Peyer's patch (tissue), 4 donors: ENCODE results near the gene RPA3. TPM values are rescaled to one million over a fixed set of nuclear protein-coding genes. Genes with fewer than 3 reads are reported as not detected.
"Not testable (repeated sequence)": the region's sequence is repeated elsewhere in the genome, so short reads cannot be mapped to it uniquely, and the experiment has no call there.

Experiments used
- DNase-seq, 3 donors: peaks; one replicate each; pipeline ENCODE4 v3.0.0-alpha.2; 2017 to 2019
- H3K27ac ChIP-seq, 4 donors: fragments of 200-600 bp; sonication (generic); one replicate each; pipeline ENCODE4 v1.5.1; 2016 to 2019
- H3K27me3 ChIP-seq, 2 donors: fragments of 200-600 bp; sonication (generic); one replicate each; pipeline ENCODE4 v1.5.1; 2019
- H3K36me3 ChIP-seq, 3 donors: fragments of 200-600 bp; sonication (generic); one replicate each; pipeline ENCODE4 v1.5.1; 2016 to 2019
- H3K4me1 ChIP-seq, 4 donors: fragments of 200-600 bp; sonication (generic); one replicate each; pipeline ENCODE4 v1.5.1; 2016 to 2019
- H3K4me3 ChIP-seq, 4 donors: fragments of 200-600 bp; sonication (generic); 1 replicate in 3 of 4; 2 replicates in 1 of 4; pipeline ENCODE4 v1.5.1; 2016 to 2019; ENCODE audit warnings: mild to moderate bottlenecking in 1 of 4
- H3K9me3 ChIP-seq, 4 donors: fragments of 200-600 bp; sonication (generic); one replicate each; pipeline ENCODE4 v1.5.1; 2016 to 2019; ENCODE audit warnings: mild to moderate bottlenecking in 1 of 4
- CTCF ChIP-seq, 6 experiments: fragments of 450-650 bp in 4 of 6; fragments of 200-600 bp in 2 of 6; sonication (generic) in 1 of 6; IDR thresholded peaks; one replicate each; pipeline ENCODE4 v1.5.1; 2017 to 2019; ENCODE audit warnings: antibody characterized with exemption in 6 of 6, mild to moderate bottlenecking in 3 of 6, moderate library complexity in 1 of 6
- POLR2A ChIP-seq, 2 donors: fragments of 450-650 bp; IDR thresholded peaks; one replicate each; pipeline ENCODE4 v1.5.1; 2017; ENCODE audit warnings: antibody characterized with exemption in 2 of 2, mild to moderate bottlenecking in 2 of 2, moderate library complexity in 2 of 2
- total RNA-seq, 4 donors: library from RNA; depleted of rRNA; stranded (reverse); fragments of >200 nt; gene quantifications; one replicate each; pipeline ENCODE4 v1.1.0, GENCODE V29; 2016

Gene RPA3
- total RNA-seq, 4 donors from 2014 or later: 11.3 to 23.6 (median 19.4) TPM

- no peak for DNase-seq
- no peaks in the 10 kb centered on the region for H3K4me1 ChIP-seq
- H3K4me3 ChIP-seq: no peak overlapping the region
- no peak overlapping the region for H3K27ac ChIP-seq
- no peaks in the 10 kb centered on the region for H3K27me3 ChIP-seq
- no peaks in the 10 kb centered on the region for H3K36me3 ChIP-seq
- TF ChIP-seq CTCF (IDR thresholded peaks at IDR 0.05): no peak
- no peak for TF ChIP-seq POLR2A (IDR thresholded peaks at IDR 0.05)
- no peaks in the 10 kb centered on the region for H3K9me3 ChIP-seq
These were observed 51.2 kb downstream of the RPA3 start for GRCh38 chr7:7667187-7667586.

- H3K27me3 ChIP-seq: no peaks in the 10 kb centered on the region
- no peak for DNase-seq
- no peak overlapping the region for H3K27ac ChIP-seq
- H3K36me3 ChIP-seq: no peaks in the 10 kb centered on the region
- no peaks in the 10 kb centered on the region for H3K9me3 ChIP-seq
- no peak for TF ChIP-seq POLR2A (IDR thresholded peaks at IDR 0.05)
- TF ChIP-seq CTCF (IDR thresholded peaks at IDR 0.05): no peak
- no peak overlapping the region for H3K4me3 ChIP-seq
- H3K4me1 ChIP-seq: no peaks in the 10 kb centered on the region
These were observed 53.4 kb downstream of the RPA3 start for GRCh38 chr7:7665031-7665430.

GRCh38 chr7:7664291-7664690, 54.1 kb downstream of the RPA3 start:
- TF ChIP-seq CTCF (IDR thresholded peaks at IDR 0.05): no peak
- TF ChIP-seq POLR2A (IDR thresholded peaks at IDR 0.05): no peak
- H3K27me3 ChIP-seq: no peaks in the 10 kb centered on the region
- no peak for DNase-seq
- H3K27ac ChIP-seq: no peak overlapping the region
- H3K9me3 ChIP-seq: no peaks in the 10 kb centered on the region
- H3K4me3 ChIP-seq: no peak overlapping the region
- H3K4me1 ChIP-seq: no peaks in the 10 kb centered on the region
- no peaks in the 10 kb centered on the region for H3K36me3 ChIP-seq

- H3K27me3 ChIP-seq: no peaks in the 10 kb centered on the region
- H3K36me3 ChIP-seq: no peaks in the 10 kb centered on the region
- no peak for DNase-seq
- H3K4me3 ChIP-seq: no peak overlapping the region
- H3K27ac ChIP-seq: no peak overlapping the region
- no peaks in the 10 kb centered on the region for H3K9me3 ChIP-seq
- TF ChIP-seq CTCF (IDR thresholded peaks at IDR 0.05) (peak in 1 of 6 experiments; percentile 6), POLR2A (IDR thresholded peaks at IDR 0.05) (no peak)
- no peaks in the 10 kb centered on the region for H3K4me1 ChIP-seq
These were observed 55.9 kb downstream of the RPA3 start for GRCh38 chr7:7662527-7662926.

GRCh38 chr7:7656459-7656858, 61.9 kb downstream of the RPA3 start:
- H3K27me3 ChIP-seq, H3K4me1 ChIP-seq, H3K27ac ChIP-seq, DNase-seq, H3K9me3 ChIP-seq, H3K4me3 ChIP-seq, H3K36me3 ChIP-seq: not testable (repeated sequence)

- Histone ChIP-seq H3K4me3 (no peak overlapping the region), H3K36me3 (no peaks in the 10 kb centered on the region), H3K9me3 (no peaks in the 10 kb centered on the region), H3K4me1 (no peaks in the 10 kb centered on the region), H3K27ac (no peak overlapping the region), H3K27me3 (no peaks in the 10 kb centered on the region)
- TF ChIP-seq POLR2A (IDR thresholded peaks at IDR 0.05) (no peak), CTCF (IDR thresholded peaks at IDR 0.05) (no peak)
- no peak for DNase-seq
These were observed 63.3 kb downstream of the RPA3 start for GRCh38 chr7:7654964-7655715.
